Hepatocyte (in vitro differentiated cells): ENCODE data around the gene MSI1.
"Not testable (repeated sequence)": the region's sequence is repeated elsewhere in the genome, so short reads cannot be mapped to it uniquely, and the experiment has no call there.

Experiments used
- CTCF ChIP-seq: fragments of 200-600 bp; sonication (generic); IDR thresholded peaks from 2 replicates; pipeline ENCODE4 v1.5.1; 2016; ENCODE audit warnings: antibody characterized with exemption, mild to moderate bottlenecking; ENCODE audit not compliant: poor library complexity
- EZH2 ChIP-seq: fragments of 200-600 bp; sonication (generic); IDR thresholded peaks from 2 replicates; pipeline ENCODE4 v1.6.1; 2016; ENCODE audit warnings: antibody characterized with exemption, mild to moderate bottlenecking, borderline replicate concordance
- EZH2phosphoT487 ChIP-seq: fragments of 200-600 bp; sonication (generic); IDR thresholded peaks from one replicate; pipeline ENCODE4 v1.6.1; 2018; ENCODE audit warnings: antibody characterized with exemption, mild to moderate bottlenecking, low read depth, moderate library complexity; ENCODE audit not compliant: unreplicated experiment, severe bottlenecking

GRCh38 chr12:120335447-120335846, 33.5 kb downstream of the MSI1 start:
- peak; percentile 56 for TF ChIP-seq CTCF
- not testable (repeated sequence) for TF ChIP-seq EZH2, EZH2phosphoT487
